NCI-H187 (cell line): Measurements from ENCODE around the gene ARMC2.
"Not testable (repeated sequence)": the region's sequence is repeated elsewhere in the genome, so short reads cannot be mapped to it uniquely, and the experiment has no call there.

ENCODE experiments used
- DNase-seq, 2 experiments: peaks; one replicate each; lab custom pipeline; 2025; lab: John Stamatoyannopoulos, UW

Gene ARMC2

DNA sequence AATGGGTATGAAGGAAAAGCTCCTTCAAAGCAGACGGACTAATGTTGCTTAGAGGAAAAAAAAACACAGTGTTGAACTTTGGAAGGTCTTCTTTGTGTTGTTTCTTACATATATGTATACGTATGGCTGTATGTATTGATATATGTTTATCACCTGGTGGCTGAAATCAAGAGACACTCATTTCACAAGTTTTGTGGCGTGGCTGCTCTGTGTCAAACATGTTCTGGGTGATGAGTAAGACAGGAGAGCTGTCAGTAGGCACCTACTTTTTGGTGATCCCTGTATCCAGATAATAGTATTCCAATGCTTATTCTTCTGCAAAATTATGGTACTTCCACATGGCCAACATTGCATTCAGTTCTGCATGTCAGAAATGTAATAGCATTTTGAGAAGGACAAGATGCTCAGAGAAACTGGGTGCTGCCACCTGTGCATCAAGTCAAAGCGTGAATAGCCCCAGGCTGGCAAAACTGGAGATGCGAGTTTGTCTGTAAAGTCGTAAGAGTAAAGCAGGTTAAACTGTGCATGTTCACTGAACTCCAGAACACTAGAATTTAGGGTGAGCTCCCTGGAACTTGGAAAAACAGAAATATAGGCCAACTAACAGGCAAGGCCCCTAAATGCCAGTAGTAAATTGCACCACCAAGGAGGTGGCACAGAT lies 67.9 kb downstream of the ARMC2 start:
- no peak for DNase-seq

DNA sequence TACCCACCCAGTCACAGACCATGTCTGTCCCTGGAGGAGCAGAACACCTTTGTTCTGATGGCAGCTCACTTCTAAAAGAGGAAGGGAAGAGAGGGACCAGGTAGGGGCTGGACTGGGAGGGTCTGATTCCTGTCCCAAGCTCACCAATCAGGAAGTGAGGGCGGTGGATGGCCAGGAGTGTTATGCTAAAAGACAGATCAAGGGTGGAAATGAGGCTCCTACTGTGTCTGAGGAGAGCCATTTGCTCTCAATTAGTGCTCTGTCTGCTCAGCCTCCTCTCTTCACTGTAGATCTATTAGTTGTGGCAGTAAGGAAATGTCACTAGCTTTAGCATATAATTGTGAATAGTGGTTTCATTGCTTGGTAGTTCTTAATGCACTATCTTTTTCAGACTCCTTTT lies 72.5 kb downstream of the ARMC2 start:
- DNase-seq = no peak

DNA sequence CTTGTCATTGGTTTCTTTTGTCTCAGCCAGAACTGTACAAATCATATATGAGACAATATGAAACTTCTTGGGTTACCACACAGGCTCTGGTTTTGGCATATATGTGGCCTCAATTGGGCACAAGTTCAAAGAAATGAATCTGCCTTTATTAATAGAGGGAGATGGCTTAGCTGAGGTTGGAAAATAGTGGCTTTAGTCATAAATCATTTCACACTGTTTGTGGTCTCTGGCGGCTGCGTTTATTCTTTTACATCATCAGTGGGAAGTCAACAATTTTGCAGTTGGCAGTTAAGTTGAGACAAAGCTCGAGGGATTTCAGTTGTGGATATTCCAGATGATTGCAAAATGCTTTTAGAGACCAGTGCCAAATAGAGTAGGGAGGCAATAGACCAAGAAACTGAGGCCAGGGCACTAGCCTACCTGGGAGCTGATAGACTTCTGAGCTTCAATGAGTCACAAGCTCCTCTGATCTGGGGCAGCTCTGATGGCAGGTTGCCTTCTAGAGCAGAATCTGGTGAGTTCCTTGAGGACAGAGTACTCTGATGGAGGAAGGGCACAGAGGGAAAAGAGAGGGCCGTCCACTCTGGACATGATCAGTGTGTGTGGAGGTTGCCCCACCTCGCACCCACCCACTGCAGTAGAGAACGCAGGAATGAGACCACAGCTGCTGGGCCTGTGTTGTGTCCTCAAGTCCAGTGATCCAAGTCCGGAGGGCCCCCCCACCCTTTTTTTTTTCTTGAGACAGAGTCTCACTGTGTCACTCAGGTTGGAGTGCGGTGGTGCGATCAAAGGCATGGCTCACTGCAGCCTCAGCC lies 73.5 kb downstream of the ARMC2 start:
- DNase-seq = no peak

DNA sequence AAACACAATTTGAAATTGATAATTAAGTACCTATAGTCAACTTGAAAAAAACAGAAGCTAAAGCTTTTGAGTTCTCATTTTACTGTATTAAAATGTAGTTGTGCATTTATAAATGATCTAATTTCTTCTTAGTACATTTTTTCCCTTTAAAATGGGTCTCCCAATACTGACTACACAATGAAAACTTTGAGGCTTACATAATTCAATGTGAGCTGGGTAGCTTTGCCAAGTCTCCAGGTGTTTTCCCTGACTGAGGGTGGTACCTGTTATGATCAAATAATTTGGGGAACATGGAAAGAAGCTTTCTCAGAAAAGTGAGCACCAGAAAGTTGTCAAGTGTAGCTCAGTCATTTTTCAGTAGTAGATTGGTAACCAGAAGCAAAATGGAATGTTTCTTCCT lies 74.3 kb downstream of the ARMC2 start:
- no peak for DNase-seq

DNA sequence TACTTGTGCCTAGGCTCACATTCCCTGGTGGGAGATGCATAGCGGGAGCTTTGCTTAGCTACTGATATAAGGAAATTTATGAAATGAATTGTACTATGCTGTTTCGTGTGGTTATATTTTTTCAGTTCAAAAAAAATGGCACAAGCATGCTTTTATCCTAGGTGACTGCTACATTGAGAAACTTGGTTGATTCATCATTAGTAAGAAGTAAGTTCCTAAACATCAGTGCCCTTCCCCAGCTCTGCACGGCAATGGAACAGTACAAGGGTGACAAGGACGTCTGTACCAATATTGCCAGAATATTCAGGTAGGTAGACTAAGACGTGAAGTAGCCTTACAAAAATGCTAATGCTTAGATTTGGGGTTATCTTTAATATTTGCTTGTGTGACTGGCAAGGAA lies 79.7 kb downstream of the ARMC2 start:
- DNase-seq = no peak

DNA sequence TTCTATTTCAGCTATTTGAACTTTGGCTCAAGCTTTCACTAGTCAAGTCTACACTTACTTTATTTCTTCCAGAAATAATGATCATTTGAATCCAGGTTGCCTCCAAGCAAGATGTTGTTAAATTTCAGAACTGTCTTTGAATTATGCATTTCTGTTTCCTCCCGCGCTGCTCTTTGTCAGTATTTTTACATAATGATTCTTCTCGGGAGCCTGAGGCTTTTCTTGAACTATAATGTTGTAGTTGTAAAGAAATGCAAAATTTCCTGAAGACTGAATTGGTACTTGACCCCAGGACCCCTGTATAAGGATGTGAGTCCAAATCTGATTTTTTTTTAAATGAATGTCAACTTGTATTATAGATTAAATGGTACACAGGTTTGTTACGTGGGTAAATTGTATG lies 80.4 kb downstream of the ARMC2 start:
- DNase-seq = no peak

DNA sequence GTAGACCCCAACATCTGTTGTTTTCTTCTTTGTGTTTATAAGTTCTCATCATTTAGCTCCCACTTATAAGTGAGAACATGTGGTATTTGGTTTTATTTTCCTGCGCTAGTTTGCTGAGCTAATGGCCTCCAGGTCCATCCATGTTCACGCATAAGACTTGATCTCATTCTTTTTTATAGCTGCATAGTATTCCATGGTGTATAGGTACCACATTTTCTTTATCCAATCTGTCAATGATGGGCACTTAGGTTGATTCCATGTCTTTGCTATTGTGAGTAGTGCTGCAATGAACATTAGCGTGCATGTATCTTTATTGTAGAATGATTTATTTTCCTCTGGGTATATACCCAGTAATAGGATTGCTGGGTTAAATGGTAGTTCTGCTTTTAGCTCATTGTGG lies 82.9 kb downstream of the ARMC2 start:
- DNase-seq = not testable (repeated sequence)

DNA sequence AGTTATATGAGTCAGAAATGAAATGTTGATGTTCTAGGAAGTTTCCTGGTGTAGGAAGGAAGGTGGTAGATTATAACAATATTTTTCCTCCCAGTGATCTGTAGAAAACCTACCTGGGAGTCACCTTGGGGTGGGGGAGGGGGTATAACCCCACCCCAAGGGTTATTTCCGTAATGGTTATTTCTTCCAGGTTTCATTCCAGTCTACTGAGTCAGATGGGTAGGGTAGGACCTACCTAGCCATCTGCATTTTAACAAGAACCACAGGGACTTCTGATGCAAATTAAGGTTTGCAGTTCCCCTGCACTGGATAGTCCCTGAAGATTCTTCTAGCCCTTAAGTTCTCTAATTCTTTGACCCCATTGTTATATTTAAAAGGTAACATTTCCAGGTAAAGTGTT lies 88.9 kb downstream of the ARMC2 start:
- no peak for DNase-seq

DNA sequence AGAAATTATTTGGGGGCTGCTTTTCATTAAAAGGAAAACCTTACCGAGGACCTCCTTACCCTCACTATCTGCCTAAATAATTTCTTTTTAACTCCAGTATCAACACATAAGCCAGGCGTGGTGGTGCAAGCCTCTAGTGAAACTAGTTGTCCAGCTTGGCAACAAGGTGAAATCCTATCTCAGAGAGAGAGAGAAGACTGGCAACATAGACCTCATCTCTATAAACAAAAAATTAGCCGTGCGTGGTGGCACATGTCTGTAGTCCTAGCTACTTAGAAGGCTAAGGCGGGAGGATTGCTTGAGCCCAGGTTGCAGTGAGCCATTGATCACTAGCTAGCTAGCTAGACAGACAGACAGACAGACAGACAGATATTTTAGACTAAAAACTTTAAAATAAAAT lies 92.5 kb downstream of the ARMC2 start:
- no peak for DNase-seq

DNA sequence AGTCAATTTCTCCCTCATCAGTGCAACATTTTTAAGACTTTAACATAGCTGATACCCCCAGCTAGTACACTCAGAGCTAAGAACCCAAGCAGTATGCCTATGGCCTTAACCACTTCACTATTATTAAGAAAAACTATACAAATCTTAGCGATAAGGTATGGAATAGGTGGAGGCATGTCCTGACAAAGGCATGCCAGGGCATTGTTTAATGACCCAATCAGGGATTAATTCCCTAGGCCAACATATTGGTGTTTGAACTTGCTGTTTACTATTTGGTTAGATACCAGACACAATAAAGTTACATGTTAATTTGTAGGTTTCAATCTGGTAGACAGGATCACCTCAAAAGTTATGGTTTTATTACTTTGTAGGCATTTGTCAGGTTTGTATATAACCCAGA lies 93.1 kb downstream of the ARMC2 start:
- DNase-seq = no peak

DNA sequence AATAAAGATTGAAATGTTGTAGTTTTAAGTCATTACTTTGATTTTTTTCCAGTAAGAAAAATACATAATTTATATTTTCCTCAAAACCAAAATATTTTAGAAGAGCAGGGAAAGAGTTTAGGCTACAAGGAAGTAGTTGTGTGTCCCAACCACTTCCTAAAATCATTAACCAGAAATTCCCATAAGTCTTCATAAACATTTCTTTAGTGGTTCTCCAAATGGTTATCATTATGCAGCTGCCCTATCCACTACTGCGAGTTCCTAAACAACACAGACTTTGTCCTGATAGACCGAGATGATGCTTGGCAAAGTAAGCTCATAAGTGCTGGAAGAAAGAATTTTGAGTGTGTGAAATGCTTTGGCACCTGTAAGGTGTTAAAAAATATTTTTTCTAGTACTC lies 93.6 kb downstream of the ARMC2 start:
- no peak for DNase-seq

DNA sequence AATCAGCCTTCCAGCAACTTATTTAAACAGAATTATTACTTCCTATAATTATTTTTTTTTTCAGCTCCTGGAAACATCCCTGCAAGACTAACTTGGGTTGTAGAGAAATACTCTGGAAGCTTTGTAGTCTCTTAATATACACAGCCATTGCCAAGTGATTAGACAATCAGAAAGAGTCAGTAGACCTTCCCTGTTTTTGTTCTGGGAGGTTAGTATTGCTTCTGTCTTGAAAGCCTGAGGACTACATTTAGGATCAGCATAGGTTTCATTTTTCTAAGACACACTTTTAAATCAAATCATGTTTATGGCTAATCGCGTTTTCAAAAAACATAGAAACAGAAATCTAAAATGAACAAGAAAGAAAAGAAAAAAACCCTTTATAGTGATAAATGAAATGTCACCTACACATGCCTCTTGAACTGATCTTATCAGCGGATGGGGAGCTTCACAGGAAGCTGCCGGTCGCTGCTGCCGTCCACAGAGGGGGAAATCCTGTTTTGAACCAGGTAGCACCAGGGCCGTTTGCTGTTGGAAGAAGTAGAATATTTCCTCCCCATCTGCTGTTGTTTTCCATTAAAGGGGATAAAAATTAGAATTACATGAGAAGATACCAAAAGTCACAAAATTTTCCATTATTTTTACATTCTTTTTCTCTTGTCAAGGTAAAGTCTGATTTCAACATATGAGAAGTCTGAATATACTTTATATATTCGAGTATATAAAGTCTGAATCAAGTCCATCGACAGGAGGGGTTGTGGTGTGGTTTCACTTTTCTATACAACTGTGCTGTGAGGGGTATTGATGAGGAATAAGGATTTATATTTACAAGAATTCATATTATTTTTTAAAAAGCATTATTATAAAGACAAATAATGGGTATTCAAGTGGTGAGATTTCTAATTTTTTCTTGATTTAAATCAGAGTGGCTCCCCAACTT lies 94.6 kb downstream of the ARMC2 start:
- no peak for DNase-seq

DNA sequence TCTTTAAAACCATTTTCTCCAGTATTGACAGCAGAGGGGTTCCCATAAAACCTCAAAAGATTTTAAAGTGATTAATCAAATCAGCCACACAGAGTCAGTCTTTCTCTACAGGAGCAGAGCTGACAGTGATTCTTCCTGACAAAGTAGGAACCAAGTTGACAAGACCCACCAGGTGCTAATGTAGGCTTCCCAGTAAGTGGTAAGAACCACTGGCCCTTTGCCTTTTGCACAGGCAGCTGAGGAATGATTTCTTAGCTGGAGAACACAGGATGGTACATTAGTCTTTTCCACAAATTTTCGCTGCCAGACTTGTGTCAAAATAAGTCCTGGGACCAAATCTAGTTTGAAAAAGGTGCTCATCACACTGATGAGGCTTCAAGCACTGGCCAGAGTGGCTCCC lies 95.8 kb downstream of the ARMC2 start:
- DNase-seq = no peak

DNA sequence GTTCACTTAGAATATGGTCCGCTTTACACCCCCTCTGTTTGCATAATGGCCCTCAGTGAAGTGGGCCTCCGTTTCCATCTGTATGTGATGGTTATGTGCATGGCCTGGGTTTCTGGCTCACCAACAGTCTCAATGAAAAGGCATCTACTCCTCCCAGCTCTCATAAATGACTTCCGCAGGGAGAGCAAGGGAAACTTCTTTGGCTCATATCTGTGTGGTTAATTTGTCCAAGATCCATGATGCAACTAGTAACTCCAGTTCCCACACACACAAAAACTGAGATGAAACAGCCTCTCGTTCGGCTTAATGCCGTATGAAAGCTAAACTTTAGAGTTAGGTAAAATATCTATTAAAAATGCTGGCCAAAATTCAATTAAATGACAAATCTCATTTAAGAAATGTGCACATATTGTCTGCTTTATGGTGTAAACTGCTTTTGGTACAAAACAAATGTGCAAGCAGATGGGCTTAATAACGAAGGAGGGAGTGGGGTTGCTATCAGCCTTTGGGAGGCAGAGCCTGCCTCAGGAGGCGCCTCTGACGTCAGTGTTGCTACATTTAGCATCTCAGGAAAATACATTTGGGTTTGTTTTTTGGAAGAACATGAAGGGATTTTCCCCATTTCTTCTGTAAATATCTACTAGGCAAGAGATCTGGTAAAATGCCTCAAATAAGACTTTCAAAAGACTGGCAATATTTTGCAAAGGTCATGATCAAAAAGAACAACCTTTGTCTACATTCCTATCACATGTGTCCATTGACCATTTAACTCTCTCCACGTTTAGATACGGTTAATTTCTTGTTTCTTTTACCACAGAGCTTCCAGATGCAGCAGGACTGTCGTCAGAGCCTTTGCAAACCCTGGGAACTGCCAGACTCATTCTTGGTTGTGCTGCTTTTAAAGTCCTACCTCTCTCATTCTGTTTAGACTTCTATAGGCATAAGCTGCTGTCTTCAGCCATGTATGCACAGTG lies 96.8 kb downstream of the ARMC2 start:
- no peak for DNase-seq

DNA sequence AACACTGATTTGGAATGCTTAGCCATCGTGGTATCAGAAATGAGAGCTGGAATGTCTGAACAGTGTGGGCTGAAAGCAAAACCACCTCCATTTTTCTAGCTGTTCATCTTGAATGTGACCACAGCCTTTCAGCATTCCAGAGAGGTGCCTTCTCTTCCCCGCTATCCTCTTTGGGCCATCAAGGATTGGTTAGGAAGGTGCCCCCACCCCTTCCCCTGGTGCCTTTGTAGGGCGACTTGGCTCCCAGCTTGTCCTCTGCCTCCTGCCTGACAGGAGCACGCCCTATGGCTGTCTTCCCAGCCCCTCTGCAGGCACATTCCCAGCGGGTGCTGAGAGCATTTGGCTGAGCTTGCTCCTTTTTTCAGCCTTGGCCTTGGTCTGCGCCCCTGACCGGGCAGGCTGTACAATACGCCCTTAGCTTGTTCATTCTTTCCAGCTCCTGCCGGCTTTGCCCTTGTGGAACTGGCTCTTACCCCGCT lies 97.5 kb downstream of the ARMC2 start:
- DNase-seq = no peak

DNA sequence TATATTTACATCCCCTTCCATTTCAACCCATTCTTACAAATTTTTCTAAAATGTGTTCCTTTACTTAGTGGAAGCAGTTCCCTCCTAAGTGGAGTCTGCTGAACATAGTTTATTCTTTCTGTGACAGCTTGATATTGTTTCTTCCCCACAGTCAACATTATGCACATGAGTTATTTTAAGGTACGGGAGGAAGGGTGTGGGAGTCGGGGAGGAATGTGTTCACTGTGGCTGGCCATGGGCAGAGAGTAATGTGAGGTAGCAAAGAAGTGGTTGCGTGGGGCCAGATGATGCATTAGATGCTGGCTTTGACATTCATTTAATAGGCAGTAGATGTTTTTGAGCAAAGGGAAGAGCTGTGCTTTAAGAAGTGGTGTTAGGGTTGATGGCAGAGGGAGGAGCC lies 98.5 kb downstream of the ARMC2 start:
- DNase-seq = no peak

DNA sequence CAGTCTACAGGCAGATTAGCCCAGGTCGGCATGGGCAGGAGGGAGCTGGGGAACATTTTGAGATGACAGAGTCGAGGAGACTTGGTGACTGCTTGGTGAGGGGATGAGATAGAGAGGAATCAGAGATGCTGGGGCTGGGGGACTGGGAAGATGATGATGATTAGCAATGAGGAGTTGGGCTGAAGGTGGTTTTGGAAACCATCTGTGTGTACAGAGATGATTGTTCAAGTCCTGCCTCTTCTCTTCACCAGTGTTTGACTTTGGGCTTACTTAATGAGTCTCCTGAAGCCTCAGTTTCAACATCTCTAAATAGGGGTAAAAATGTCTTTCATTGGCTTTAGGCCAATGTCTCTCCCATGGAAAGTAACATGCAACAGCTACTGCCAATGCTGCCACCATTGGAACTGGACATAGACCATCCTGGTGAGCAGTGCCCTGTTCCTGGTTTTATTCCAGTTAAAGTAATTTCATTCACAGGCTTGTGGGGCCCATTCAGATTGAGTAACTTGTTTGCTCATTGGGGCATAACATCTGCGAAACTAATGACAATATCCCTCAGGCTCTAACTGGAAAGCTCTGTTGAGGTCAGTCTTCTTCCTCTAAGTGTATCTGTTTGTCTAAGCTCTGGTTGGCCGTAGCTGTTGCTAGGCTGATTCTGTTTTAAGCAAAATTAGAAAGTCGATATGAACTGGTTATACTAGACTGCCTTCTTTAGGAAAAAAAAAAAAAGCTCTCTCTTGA lies 99.1 kb downstream of the ARMC2 start:
- no peak for DNase-seq

DNA sequence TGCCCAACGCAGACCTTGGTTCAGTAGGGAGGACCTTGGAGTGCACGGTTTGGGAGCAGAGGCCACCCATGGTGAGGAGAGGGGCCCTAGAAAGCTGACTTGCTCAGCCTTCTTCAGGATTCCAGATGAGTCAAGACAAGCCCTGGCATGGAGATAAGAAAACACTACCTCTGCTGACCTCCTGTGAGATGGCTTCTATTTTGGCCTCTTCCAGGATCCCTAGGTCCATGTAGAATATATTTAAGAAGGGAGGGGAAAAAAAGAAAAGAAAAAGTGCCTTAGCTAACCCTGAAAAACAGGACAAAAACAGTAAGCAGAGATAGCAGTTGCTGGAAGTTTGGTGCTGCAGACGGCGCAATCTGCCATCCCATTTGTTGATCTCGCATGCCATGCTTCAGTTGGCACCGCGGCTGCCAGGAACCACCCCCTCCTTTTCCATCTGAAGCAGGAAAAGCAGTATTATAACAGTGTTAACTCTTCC lies 100.0 kb downstream of the ARMC2 start:
- no peak for DNase-seq

DNA sequence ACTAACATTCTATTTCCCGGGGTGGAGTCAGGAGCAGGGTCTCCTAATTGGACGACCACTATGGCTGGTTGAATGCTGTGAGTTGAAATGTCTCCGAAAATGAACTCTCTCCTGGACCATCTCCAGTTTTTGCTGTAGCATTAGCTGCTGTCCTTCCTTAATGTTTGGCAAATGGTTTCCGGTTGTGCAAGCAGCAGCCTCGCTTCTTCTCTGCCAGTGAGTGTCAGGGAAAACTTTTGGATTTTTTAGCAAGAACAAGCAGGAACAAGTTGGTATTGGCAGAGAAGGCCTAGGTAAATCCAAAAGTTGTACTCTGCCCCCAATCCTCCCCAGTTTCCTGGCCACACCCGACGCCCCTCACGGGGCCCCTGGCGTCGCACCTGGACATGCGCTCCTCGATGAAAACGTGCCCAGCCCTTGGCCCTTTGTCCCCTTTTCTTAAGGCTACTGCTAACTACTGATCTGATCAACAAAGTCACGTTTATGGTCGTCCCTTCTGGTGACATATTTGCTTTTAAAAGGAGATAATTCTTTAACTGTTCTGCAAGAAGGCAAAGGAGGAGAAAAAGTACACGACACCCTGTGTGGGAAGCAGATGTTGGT lies 103.2 kb downstream of the ARMC2 start:
- DNase-seq = no peak
